Smooth muscle cell (in vitro differentiated cells): ENCODE results near the gene SORCS2. TPM values are rescaled to one million over a fixed set of nuclear protein-coding genes. Genes with fewer than 3 reads are reported as not detected.

Experiments used
- DNase-seq: peaks from one replicate; lab custom pipeline; 2025; ENCODE audit not compliant: unreplicated experiment; lab: John Stamatoyannopoulos, UW
- H2AFZ ChIP-seq: fragments of 200-600 bp; sonication (generic); 2 replicates; pipeline ENCODE4 v1.6.0; 2016; ENCODE audit warnings: antibody characterized with exemption, low read depth, mild to moderate bottlenecking
- H3F3A ChIP-seq: fragments of 200-600 bp; sonication (generic); 2 replicates; pipeline ENCODE4 v1.6.0; 2017; ENCODE audit warnings: antibody characterized with exemption, low read depth
- H3K27ac ChIP-seq: fragments of 200-600 bp; sonication (generic); 2 replicates; pipeline ENCODE4 v1.5.1; 2016; ENCODE audit warnings: low read depth, mild to moderate bottlenecking
- H3K27me3 ChIP-seq: fragments of 200-600 bp; sonication (generic); 2 replicates; pipeline ENCODE4 v1.6.1; 2016; ENCODE audit warnings: low read depth, mild to moderate bottlenecking
- H3K36me3 ChIP-seq: fragments of 200-600 bp; sonication (generic); 2 replicates; pipeline ENCODE4 v1.5.1; 2016; ENCODE audit warnings: low read depth
- H3K4me1 ChIP-seq: fragments of 200-600 bp; sonication (generic); 2 replicates; pipeline ENCODE4 v1.5.1; 2016; ENCODE audit warnings: low read depth
- H3K4me2 ChIP-seq: fragments of 200-600 bp; sonication (generic); 2 replicates; pipeline ENCODE4 v1.6.0; 2016; ENCODE audit warnings: mild to moderate bottlenecking
- H3K4me3 ChIP-seq: fragments of 200-600 bp; sonication (generic); 2 replicates; pipeline ENCODE4 v1.5.1; 2016; ENCODE audit warnings: mild to moderate bottlenecking
- H3K79me2 ChIP-seq: fragments of 200-600 bp; sonication (generic); 2 replicates; pipeline ENCODE4 v1.6.0; 2016; ENCODE audit warnings: low read depth, mild to moderate bottlenecking
- H3K9ac ChIP-seq: fragments of 200-600 bp; sonication (generic); 2 replicates; pipeline ENCODE4 v1.6.0; 2016; ENCODE audit warnings: low read depth
- H3K9me3 ChIP-seq: fragments of 200-600 bp; sonication (generic); replicated peaks from 2 replicates; pipeline ENCODE4 v1.5.1; 2016; ENCODE audit warnings: low read depth
- H4K20me1 ChIP-seq: fragments of 200-600 bp; sonication (generic); 2 replicates; pipeline ENCODE4 v1.6.0; 2016; ENCODE audit warnings: low read depth
- CTCF ChIP-seq: fragments of 200-600 bp; sonication (generic); IDR thresholded peaks from 2 replicates; pipeline ENCODE4 v1.5.1; 2017; ENCODE audit warnings: borderline replicate concordance, mild to moderate bottlenecking, antibody characterized with exemption; ENCODE audit not compliant: insufficient read depth, poor library complexity, severe bottlenecking
- WGBS: methylation state at CpG from one replicate; pipeline ENCODE4 v1.1.7; 2016; ENCODE audit warnings: low lambda C conversion rate; 5-methylcytosine and 5-hydroxymethylcytosine counted together
- polyA plus RNA-seq: library from polyadenylated mRNA; unstranded; fragments of >200 nt; fragmentation: Nextera tagmentation; extraction: Ambion mirVana; gene quantifications from 2 replicates; pipeline ENCODE4 v1.2.1, GENCODE V29; 2016
- total RNA-seq: library from RNA; depleted of rRNA; stranded (reverse); fragments of >200 nt; gene quantifications from 2 replicates; pipeline ENCODE4 v1.2.3, GENCODE V29; 2014

Gene SORCS2
- total and polyA plus RNA-seq, 2 experiments from 2014 or later = 5.2 to 9.3 TPM

- Histone ChIP-seq H3K4me1 (peaks cover 17% of the 10 kb centered on the region), H3K4me3 (no peak overlapping the region), H3K9ac (no peak overlapping the region), H4K20me1 (no peaks in the 10 kb centered on the region), H3K9me3 (no peaks in the 10 kb centered on the region), H3K79me2 (no peaks in the 10 kb centered on the region), H3F3A (no peaks in the 10 kb centered on the region), H2AFZ (no peak overlapping the region), H3K27ac (no peak overlapping the region), H3K27me3 (peaks cover 35% of the 10 kb centered on the region), H3K36me3 (no peaks in the 10 kb centered on the region), H3K4me2 (no peak overlapping the region)
- no peak for DNase-seq
- 89% methylated on average over 14 of the region's 14 CpGs for WGBS
- no peak for TF ChIP-seq CTCF
Observed at GRCh38 chr4:7524843-7525242, 332.5 kb downstream of the SORCS2 start.

GRCh38 chr4:7526491-7526890, 334.2 kb downstream of the SORCS2 start:
- Histone ChIP-seq H3K4me2 (no peak overlapping the region), H2AFZ (no peak overlapping the region), H3F3A (no peaks in the 10 kb centered on the region), H3K36me3 (no peaks in the 10 kb centered on the region), H3K9me3 (no peaks in the 10 kb centered on the region), H4K20me1 (no peaks in the 10 kb centered on the region), H3K79me2 (no peaks in the 10 kb centered on the region), H3K9ac (no peak overlapping the region), H3K4me1 (peaks cover 17% of the 10 kb centered on the region), H3K27ac (no peak overlapping the region), H3K4me3 (no peak overlapping the region), H3K27me3 (peaks cover 21% of the 10 kb centered on the region)
- no peak for TF ChIP-seq CTCF
- 78% methylated on average over 13 of the region's 13 CpGs for WGBS
- no peak for DNase-seq

- WGBS = 48% methylated on average over 28 of the region's 28 CpGs
- Histone ChIP-seq H3K79me2 (no peaks in the 10 kb centered on the region), H3K36me3 (no peaks in the 10 kb centered on the region), H3K27me3 (peaks cover 16% of the 10 kb centered on the region), H3K27ac (no peak overlapping the region), H3F3A (no peaks in the 10 kb centered on the region), H3K4me2 (no peak overlapping the region), H3K4me3 (no peak overlapping the region), H2AFZ (no peak overlapping the region), H3K4me1 (peaks cover 17% of the 10 kb centered on the region), H3K9ac (no peak overlapping the region), H4K20me1 (no peaks in the 10 kb centered on the region), H3K9me3 (no peaks in the 10 kb centered on the region)
- no peak for DNase-seq
- no peak for TF ChIP-seq CTCF
Observed at GRCh38 chr4:7526929-7527535, 334.7 kb downstream of the SORCS2 start.
